GM12875 (cell line): ENCODE measurements around the gene C1orf167.

Source experiments
- H3K4me3 ChIP-seq: one replicate; pipeline ENCODE4 v1.5.1; 2011; ENCODE audit warnings: low read depth, low read length, control low read depth
- CTCF ChIP-seq: IDR thresholded peaks from 2 replicates; pipeline ENCODE4 v1.5.1; 2011; ENCODE audit warnings: low read depth, mild to moderate bottlenecking, control low read depth, inconsistent platforms, low read length, moderate library complexity, borderline replicate concordance; ENCODE audit not compliant: insufficient read depth

Gene C1orf167

GRCh38 chr1:11831945-11832725, 70.1 kb downstream of the C1orf167 start:
- H3K4me3 ChIP-seq: no peak overlapping the region
- TF ChIP-seq CTCF: no peak

GRCh38 chr1:11833497-11833896, 71.5 kb downstream of the C1orf167 start:
- no peak overlapping the region for H3K4me3 ChIP-seq
- no peak for TF ChIP-seq CTCF

- no peak overlapping the region for H3K4me3 ChIP-seq
- no peak for TF ChIP-seq CTCF
These were observed 71.9 kb downstream of the C1orf167 start for GRCh38 chr1:11833900-11834299.

- TF ChIP-seq CTCF: no peak
- H3K4me3 ChIP-seq: no peak overlapping the region
These were observed 73.6 kb downstream of the C1orf167 start for GRCh38 chr1:11835441-11836225.

GRCh38 chr1:11836955-11837766, 75.2 kb downstream of the C1orf167 start:
- no peak overlapping the region for H3K4me3 ChIP-seq
- no peak for TF ChIP-seq CTCF

- no peak for TF ChIP-seq CTCF
- no peak overlapping the region for H3K4me3 ChIP-seq
These were observed 75.9 kb downstream of the C1orf167 start for GRCh38 chr1:11837767-11838348.
